ENCODE data around the gene STAMBPL1.

The STAMBPL1 gene

GRCh38 chr10:88892222-88892967 lies 12.3 kb downstream of the STAMBPL1 start:
- no peak for DNase-seq (ENCODE audit: low read depth)

DNA sequence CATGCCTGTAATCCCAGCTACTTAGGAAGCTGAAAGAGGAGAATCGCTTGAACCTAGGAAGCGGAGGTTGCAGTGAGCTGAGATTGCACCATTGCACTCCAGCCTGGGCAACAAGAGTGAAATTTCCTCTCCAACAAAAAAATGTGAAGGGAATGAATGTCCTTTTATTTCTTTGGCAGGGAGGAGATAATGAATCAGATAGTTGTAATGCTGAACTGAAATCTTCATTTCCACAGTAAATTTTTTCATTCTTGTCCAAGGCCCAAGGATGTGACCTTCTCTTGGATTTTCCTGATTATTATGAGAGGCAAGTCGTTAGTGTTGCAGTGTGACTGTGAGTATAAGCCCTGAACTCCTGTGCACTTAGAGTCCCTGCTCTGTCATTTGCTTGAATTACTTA lies 13.6 kb downstream of the STAMBPL1 start:
- no peak for DNase-seq (ENCODE audit: low read depth)

DNA sequence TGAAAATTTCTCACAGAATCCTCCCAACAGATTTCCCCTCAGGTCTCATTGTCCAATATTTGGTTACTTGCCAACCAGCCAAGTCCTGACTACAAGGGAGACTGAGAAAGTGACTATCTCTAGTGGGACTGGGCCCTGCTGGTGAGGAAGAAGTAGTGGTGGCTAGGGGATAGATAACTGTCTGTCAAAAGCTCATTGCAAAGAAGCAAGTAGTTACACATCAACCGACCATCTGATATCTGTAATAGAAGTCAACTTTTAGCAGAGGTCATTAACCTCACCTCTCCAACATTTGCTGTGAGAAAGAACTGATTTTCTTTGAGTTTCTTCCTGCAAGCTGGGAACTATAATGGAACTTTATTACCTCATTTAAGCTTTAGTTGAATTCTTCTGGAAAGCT lies 15.2 kb downstream of the STAMBPL1 start:
- DNase-seq (ENCODE audit: low read depth), result no peak

DNA sequence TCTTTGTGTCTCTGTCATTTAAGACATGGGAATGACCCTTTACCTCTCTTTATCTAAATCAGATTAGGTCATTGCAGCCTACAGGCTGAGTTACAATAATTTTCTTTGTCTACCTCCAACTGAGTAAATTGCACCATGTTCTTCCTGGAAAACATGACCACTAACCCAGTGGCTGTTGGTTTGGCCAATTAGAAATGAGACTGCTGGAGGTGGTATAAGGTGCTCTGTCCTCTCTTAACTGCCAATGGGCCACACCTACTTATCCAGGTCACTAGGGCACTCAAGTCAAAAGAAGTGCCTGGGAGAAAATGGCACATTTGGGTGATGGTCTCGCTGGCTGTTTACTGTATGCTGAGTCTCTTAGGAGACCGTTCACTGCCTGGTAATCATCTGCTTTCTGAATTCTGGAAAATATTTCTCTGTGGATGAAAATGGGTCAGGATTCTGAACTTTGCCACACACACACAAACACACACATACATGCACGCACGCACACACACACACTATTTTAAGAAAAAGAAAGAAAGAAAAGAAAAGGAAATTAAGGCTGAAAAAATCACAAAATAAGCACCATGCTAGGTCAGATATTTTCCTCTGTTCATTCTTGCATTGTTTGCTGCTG lies 16.4 kb downstream of the STAMBPL1 start:
- DNase-seq (ENCODE audit: low read depth), result no peak

DNA sequence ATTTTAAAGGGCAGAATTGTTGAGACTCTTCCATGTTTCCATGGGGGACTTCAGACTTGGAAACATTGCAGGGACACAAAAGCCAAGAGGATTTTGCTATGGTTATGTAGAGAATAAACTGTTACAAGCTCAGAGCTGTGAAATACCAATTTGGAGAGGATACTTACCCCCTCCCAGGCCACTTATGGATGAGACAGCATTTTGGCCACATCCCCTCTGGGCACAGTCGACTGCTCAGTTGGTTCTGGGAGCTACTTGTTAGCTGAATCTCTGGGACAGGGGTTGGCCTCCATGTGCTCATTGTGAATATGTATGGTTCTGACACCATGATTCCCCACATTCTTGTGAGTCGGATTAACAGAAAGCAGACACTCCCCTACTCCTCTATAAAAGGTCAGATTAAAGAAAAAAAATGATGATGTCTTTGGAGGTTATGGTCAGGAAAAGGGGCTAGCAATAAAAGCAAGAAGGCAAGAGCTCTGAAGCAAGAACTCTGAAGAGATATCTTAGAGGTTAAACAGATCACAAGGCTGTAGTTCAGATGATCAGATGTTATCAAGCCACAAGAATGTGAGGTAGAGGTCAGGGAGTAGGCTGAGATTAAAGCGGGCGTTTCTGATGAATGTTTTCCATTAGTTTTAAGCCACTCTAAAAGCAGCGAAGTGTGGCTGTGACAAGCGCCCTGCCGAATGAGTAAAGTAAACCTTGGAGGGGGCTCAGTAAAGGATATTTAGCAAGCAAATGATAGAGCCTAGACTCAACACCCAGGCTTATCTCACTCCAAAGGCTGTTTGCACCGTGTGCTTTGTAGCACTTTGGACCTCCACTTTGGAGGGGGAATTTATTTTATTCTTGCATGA lies 17.2 kb downstream of the STAMBPL1 start:
- DNase-seq (ENCODE audit: low read depth), result no peak

DNA sequence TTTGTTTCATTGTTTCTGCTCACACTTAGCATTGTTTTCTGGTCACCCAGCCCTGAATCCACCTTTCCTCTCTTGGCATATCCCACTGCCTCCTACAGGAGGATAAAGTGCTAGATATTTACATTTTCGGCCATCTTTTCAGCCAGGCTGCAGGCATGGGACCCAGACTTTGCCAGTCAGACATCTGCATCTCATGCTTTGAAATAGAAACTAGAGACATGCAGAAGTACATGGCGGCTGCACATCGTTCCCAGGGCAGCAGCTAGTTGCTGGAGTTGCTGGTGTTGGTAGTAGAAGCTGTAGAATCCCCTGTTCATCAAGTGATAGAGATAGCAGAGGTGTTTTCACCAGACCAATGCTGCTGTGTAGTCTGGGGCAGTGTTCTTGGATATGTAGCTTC lies 18.7 kb downstream of the STAMBPL1 start:
- DNase-seq (ENCODE audit: low read depth), result no peak

- DNase-seq (ENCODE audit: low read depth), result no peak
Observed at GRCh38 chr10:88899886-88900285, 19.8 kb downstream of the STAMBPL1 start.

- DNase-seq (ENCODE audit: low read depth), result no peak
Observed at GRCh38 chr10:88901206-88901983, 21.4 kb downstream of the STAMBPL1 start.

- DNase-seq (ENCODE audit: low read depth), result no peak
Observed at GRCh38 chr10:88901984-88902789, 22.1 kb downstream of the STAMBPL1 start.

GRCh38 chr10:88903715-88904114 lies 23.7 kb downstream of the STAMBPL1 start:
- DNase-seq (ENCODE audit: low read depth), result no peak

- DNase-seq (ENCODE audit: low read depth), result no peak
Observed at GRCh38 chr10:88906921-88907320, 26.9 kb downstream of the STAMBPL1 start.

GRCh38 chr10:88908194-88908593 lies 28.1 kb downstream of the STAMBPL1 start:
- DNase-seq (ENCODE audit: low read depth), result no peak

DNA sequence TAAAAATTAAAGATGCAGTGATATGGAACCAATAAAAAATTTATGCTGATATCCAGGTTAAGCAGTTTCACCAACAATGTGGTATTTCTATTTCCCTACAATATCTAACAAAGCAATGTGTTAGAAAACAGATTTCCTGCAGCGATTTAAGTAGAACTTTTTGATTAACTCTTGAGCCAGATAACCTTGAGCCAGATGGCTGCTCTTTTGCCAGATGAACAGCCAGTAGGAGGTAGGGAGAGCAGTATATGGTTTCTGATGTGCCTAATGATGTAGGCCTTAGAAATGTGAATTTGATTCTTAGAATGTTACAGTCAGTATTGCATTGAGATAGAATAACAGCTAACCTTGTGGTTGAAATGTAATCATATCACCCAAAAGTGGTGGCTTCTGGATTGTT lies 31.1 kb downstream of the STAMBPL1 start:
- no peak for DNase-seq (ENCODE audit: low read depth)

DNA sequence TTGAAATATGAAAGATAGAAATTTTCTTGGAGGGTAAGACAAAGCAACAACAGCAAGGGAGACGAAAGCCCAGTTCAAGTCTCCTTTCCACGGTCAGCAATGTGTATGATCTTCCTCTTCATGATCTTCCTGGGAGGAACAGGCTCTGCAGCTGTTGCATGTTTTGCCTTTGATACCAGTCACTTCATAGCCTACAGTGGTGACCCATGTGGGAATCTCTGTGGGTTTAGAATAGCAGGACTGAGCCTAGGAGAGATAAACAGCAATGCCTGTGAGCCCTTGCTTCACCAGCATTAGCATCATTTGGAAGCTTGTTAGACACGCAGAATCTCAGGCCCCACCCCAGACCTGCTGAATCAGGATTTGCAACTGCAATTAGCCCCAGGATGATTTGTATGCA lies 31.8 kb downstream of the STAMBPL1 start:
- DNase-seq (ENCODE audit: low read depth), result no peak

- DNase-seq (ENCODE audit: low read depth), result no peak
Observed at GRCh38 chr10:88913127-88913526, 33.1 kb downstream of the STAMBPL1 start.

GRCh38 chr10:88913788-88914187 lies 33.7 kb downstream of the STAMBPL1 start:
- no peak for DNase-seq (ENCODE audit: low read depth)

DNA sequence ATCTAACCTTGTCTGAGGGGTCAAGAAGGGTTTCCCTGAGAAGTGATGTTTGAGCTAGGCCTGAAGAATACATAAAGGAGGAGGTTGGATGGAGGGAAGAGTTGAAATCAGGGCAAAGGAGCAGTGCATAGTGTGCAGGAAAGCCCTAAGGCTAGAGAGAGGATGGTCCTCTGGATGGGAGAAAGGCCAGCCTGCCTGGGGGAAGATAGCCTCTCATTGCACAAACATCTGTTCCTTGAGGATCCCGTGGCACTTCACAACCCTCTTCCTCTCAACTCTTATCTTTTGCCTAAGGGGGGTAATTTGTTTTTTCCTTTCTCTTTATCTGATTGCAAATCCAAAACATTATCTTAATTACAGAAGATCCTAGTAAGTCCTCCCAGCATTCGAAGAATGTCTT lies 35.7 kb downstream of the STAMBPL1 start:
- DNase-seq (ENCODE audit: low read depth), result no peak

DNA sequence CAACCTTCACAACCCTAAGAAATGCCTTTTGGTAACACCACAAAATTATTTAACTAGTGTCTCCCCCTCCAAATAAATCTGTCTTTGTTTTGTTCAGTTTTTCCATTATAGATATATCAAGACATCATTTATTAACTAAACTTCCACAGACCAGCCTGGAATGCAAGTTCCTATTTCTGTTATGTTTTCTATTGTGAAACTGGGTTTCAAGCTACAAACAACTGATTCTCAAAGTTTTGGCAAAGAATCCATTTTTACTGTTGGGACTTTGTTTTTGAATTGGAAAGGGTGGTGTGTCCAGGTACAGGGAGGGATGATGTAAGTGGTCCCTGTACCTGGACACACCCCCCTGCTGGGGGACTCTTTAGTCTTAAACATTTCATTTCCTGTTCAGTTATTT lies 36.2 kb downstream of the STAMBPL1 start:
- no peak for DNase-seq (ENCODE audit: low read depth)

DNA sequence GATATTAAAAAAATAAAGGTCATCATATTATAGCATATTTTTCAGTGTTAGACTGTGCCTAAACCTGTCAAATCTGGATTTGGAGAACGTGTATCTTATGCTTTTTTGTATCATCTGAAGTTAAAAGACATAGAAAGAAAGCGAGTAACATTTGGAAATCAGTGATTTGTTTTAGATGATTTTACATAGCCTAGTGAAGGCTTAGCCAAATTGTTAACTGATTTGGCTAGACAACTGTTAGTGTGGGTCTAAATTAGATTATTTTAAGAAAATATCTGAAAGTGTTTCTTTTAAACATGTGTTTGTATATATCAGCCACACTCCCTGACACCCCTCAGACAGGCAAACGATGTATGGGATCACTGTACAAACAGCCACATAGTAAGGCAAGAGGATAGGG lies 36.9 kb downstream of the STAMBPL1 start:
- no peak for DNase-seq (ENCODE audit: low read depth)

GRCh38 chr10:88918191-88918905 lies 38.3 kb downstream of the STAMBPL1 start:
- no peak for DNase-seq (ENCODE audit: low read depth)

GRCh38 chr10:88919041-88919440 lies 39.0 kb downstream of the STAMBPL1 start:
- DNase-seq (ENCODE audit: low read depth), result no peak
